A549 (cell line): Measurements from ENCODE around the gene CASK. TPM values are rescaled to one million over a fixed set of nuclear protein-coding genes. Genes with fewer than 3 reads are reported as not detected.

Experiments used
- ATAC-seq, 2 experiments: fragments of 200-7000 bp in 1 of 2; fragments of >200 bp in 1 of 2; cut with Nextera tagmentation in 1 of 2; cut with Tn5 transposase in 1 of 2; 3 replicates each; pipeline versions ENCODE4 v1.8.0 to v1.9.1; 2018 to 2020; ENCODE audit warnings: mild to moderate bottlenecking in 1 of 2, moderate library complexity in 1 of 2
- CTCF ChIA-PET: fragments of 300-600 bp; sonication (Branson Sonifier 250); formaldehyde crosslinking; extraction: SDS; loops from one replicate; lab custom pipeline; 2021; ENCODE audit warnings: antibody characterized with exemption, inconsistent platforms; lab: Yijun Ruan, JAX
- POLR2A ChIA-PET: fragments of 350-600 bp; formaldehyde crosslinking; extraction: SDS; loops from one replicate; lab custom pipeline; 2021; ENCODE audit warnings: antibody characterized with exemption, inconsistent platforms; lab: Yijun Ruan, JAX
- DNase-seq, 2 experiments: peaks; one replicate each; pipeline versions ENCODE4 v3.0.0 to v3.0.0-alpha.2; 2011 to 2016; ENCODE audit warnings: low read depth in 1 of 2, low spot score in 1 of 2
- FAIRE-seq: peaks from 2 replicates; lab custom pipeline; 2011; peaks lifted over from hg19 to GRCh38; lab: Jason Lieb, UNC
- H3K27ac ChIP-seq, 2 experiments: fragments of >200 bp; sonication (Bioruptor Twin); formaldehyde crosslinking; 3 replicates each; pipeline ENCODE4 v1.5.1; 2016 to 2017
- H3K4me1 ChIP-seq: fragments of >200 bp; sonication (Bioruptor Twin); formaldehyde crosslinking; 3 replicates; pipeline ENCODE4 v1.6.1; 2016
- H3K4me2 ChIP-seq: fragments of >200 bp; sonication (Bioruptor Twin); formaldehyde crosslinking; 3 replicates; pipeline ENCODE4 v1.6.1; 2016
- H3K4me3 ChIP-seq: fragments of >200 bp; sonication (Bioruptor Twin); formaldehyde crosslinking; 3 replicates; pipeline ENCODE4 v1.5.1; 2016
- H3K9me3 ChIP-seq: fragments of >200 bp; sonication (Bioruptor Twin); formaldehyde crosslinking; 3 replicates; pipeline ENCODE4 v1.6.1; 2016
- ATOH8 ChIP-seq: fragments of 250-450 bp; sonication (Bioruptor Pico); IDR thresholded peaks from 2 replicates; pipeline ENCODE4 v1.5.0; 2020; ENCODE audit warnings: low read depth, mild to moderate bottlenecking, moderate library complexity
- CBX2 ChIP-seq: fragments of 200-600 bp; sonication (generic); IDR thresholded peaks from 2 replicates; pipeline ENCODE4 v1.6.1; 2016; ENCODE audit warnings: low read depth, mild to moderate bottlenecking, borderline replicate concordance
- CHD2 ChIP-seq: fragments of 150-350 bp; IDR thresholded peaks from 2 replicates; pipeline ENCODE4 v1.6.1; 2014; ENCODE audit warnings: low read length; ENCODE audit not compliant: partially characterized antibody
- CHD4 ChIP-seq: fragments of 200-600 bp; sonication (generic); IDR thresholded peaks from 2 replicates; pipeline ENCODE4 v1.6.1; 2016; ENCODE audit warnings: antibody characterized with exemption, mild to moderate bottlenecking, borderline replicate concordance
- HDAC2 ChIP-seq: fragments of 200-600 bp; sonication (generic); IDR thresholded peaks from 2 replicates; pipeline ENCODE4 v1.6.1; 2016
- HES2 ChIP-seq: fragments of >200 bp; sonication (Bioruptor Twin); formaldehyde crosslinking; IDR thresholded peaks from 2 replicates; pipeline ENCODE4 v1.6.1; 2016
- JUN ChIP-seq, 2 experiments: fragments of >200 bp; sonication (Bioruptor Twin); formaldehyde crosslinking; IDR thresholded peaks; 2 replicates in 1 of 2; 3 replicates in 1 of 2; pipeline ENCODE4 v1.6.1; 2016 to 2017
- JUNB ChIP-seq: fragments of >200 bp; sonication (Bioruptor Twin); formaldehyde crosslinking; IDR thresholded peaks from 2 replicates; pipeline ENCODE4 v1.6.1; 2016
- MAFK ChIP-seq: fragments of 450-650 bp; IDR thresholded peaks from 2 replicates; pipeline ENCODE4 v1.6.1; 2014; ENCODE audit not compliant: partially characterized antibody
- NFE2L2 ChIP-seq: fragments of 150-350 bp; conservative IDR thresholded peaks from 2 replicates; pipeline ENCODE4 v1.6.1; 2014; ENCODE audit warnings: low read length
- NPAS2 ChIP-seq: fragments of 250-450 bp; sonication (Bioruptor Pico); IDR thresholded peaks from 2 replicates; pipeline ENCODE4 v1.8.0; 2022; ENCODE audit warnings: mild to moderate bottlenecking, moderate library complexity, borderline replicate concordance
- PBX3 ChIP-seq: IDR thresholded peaks from 2 replicates; pipeline ENCODE4 v1.6.1; 2012
- PHF8 ChIP-seq: fragments of 200-600 bp; sonication (generic); IDR thresholded peaks from 2 replicates; pipeline ENCODE4 v1.6.1; 2016; ENCODE audit warnings: low read depth, mild to moderate bottlenecking, antibody characterized with exemption, moderate library complexity, borderline replicate concordance
- POLR2A ChIP-seq: IDR thresholded peaks from 2 replicates; pipeline ENCODE4 v1.6.1; 2012; ENCODE audit warnings: mild to moderate bottlenecking, low read length
- RAD21 ChIP-seq, 2 experiments: fragments of >200 bp in 1 of 2; sonication (Bioruptor Twin) in 1 of 2; formaldehyde crosslinking in 1 of 2; IDR thresholded peaks in 1 of 2; conservative IDR thresholded peaks in 1 of 2; 2 replicates in 1 of 2; 3 replicates in 1 of 2; pipeline ENCODE4 v1.6.1; 2012 to 2018; ENCODE audit warnings: inconsistent platforms in 1 of 2
- RARB ChIP-seq: fragments of 250-450 bp; sonication (Bioruptor Pico); IDR thresholded peaks from 2 replicates; pipeline ENCODE4 v1.8.0; 2021; ENCODE audit warnings: mild to moderate bottlenecking, moderate library complexity
- REST ChIP-seq: fragments of 200-600 bp; sonication (generic); IDR thresholded peaks from 2 replicates; pipeline ENCODE4 v1.6.1; 2016; ENCODE audit warnings: antibody characterized with exemption, mild to moderate bottlenecking, moderate library complexity
- SREBF2 ChIP-seq: fragments of 450-650 bp; IDR thresholded peaks from 2 replicates; pipeline ENCODE4 v1.6.1; 2014; ENCODE audit warnings: mild to moderate bottlenecking, moderate library complexity
- USF2 ChIP-seq: fragments of 450-650 bp; IDR thresholded peaks from 2 replicates; pipeline ENCODE4 v1.6.1; 2014; ENCODE audit warnings: antibody characterized with exemption
- ZFP36 ChIP-seq: fragments of 450-650 bp; IDR thresholded peaks from 2 replicates; pipeline ENCODE4 v1.6.1; 2014; ENCODE audit warnings: borderline replicate concordance; ENCODE audit not compliant: partially characterized antibody
- WGBS: methylation state at CpG from one replicate; pipeline ENCODE4 v1.1.6; 2017; ENCODE audit errors: missing lambda C conversion rate; 5-methylcytosine and 5-hydroxymethylcytosine counted together
- polyA plus RNA-seq, 4 experiments: library from polyadenylated mRNA; depleted of rRNA in 3 of 4; stranded (reverse); fragments of >200 nt; fragmentation: RNase III in 1 of 4; extraction: RNeasy Plus Mini Kit Qiagen cat#74134 plus additional on column Dnase treatment in 1 of 4; gene quantifications; 2 replicates in 3 of 4; 3 replicates in 1 of 4; pipeline ENCODE4 v1.2.3, GENCODE V29; 2011 to 2017

Gene CASK
- polyA plus RNA-seq, 2 of the 4 experiments (the other 2 are of a cell fraction) = 23.3 to 57.6 TPM

- ATAC-seq (no peak), DNase-seq (no peak), FAIRE-seq (peak; percentile 18)
- TF ChIP-seq JUNB = no peak
- TF ChIP-seq PBX3 = no peak
- TF ChIP-seq ZFP36 = no peak
- no peak for TF ChIP-seq ATOH8 (CRISPR knock-in tag)
- no peak for TF ChIP-seq NPAS2 (CRISPR knock-in tag)
- TF ChIP-seq NFE2L2 = no peak
- TF ChIP-seq PHF8 = no peak
- no peak for TF ChIP-seq CHD4
- no peak for TF ChIP-seq HDAC2
- no peak for TF ChIP-seq HES2
- no peak for TF ChIP-seq SREBF2
- no peak for TF ChIP-seq CHD2
- no peak for TF ChIP-seq RAD21 (conservative IDR thresholded peaks at IDR 0.05 in 1 of 2, IDR thresholded peaks at IDR 0.05 in 1 of 2)
- no peak for TF ChIP-seq JUN (IDR thresholded peaks at IDR 0.05)
- no peak for TF ChIP-seq POLR2A
- no peak for TF ChIP-seq USF2
- no peak for TF ChIP-seq RARB
- no peak for TF ChIP-seq CBX2
- TF ChIP-seq MAFK = no peak
- 89% methylated on average over 1 of the region's 1 CpG for WGBS
- CTCF ChIA-PET = no interaction called here
- H3K4me3 ChIP-seq = no peak overlapping the region
- no peak overlapping the region for H3K4me2 ChIP-seq
- H3K9me3 ChIP-seq = no peaks in the 10 kb centered on the region
- POLR2A ChIA-PET = no interaction called here
- H3K4me1 ChIP-seq = no peaks in the 10 kb centered on the region
- H3K27ac ChIP-seq = no peak overlapping the region
These were observed 319.8 kb downstream of the CASK start for GRCh38 chrX:41603596-41603995.

- no peak overlapping the region for H3K4me3 ChIP-seq
- H3K4me2 ChIP-seq = no peak overlapping the region
- no peaks in the 10 kb centered on the region for H3K9me3 ChIP-seq
- DNase-seq (no peak), FAIRE-seq (no peak), ATAC-seq (no peak)
- TF ChIP-seq NFE2L2 = no peak
- no peak for TF ChIP-seq HES2
- no peak for TF ChIP-seq REST
- TF ChIP-seq SREBF2 = no peak
- CTCF ChIA-PET = no interaction called here
- POLR2A ChIA-PET = no interaction called here
- 90% methylated on average over 2 of the region's 2 CpGs for WGBS
- H3K4me1 ChIP-seq = no peaks in the 10 kb centered on the region
- no peak overlapping the region for H3K27ac ChIP-seq
These were observed 320.5 kb downstream of the CASK start for GRCh38 chrX:41602816-41603345.
